NOMO-1 (cell line): Measurements from ENCODE around the gene SMAP2.
"Not testable (repeated sequence)": the region's sequence is repeated elsewhere in the genome, so short reads cannot be mapped to it uniquely, and the experiment has no call there.

Experiments
- DNase-seq, 2 experiments: peaks; one replicate each; lab custom pipeline; 2025; ENCODE audit not compliant: unreplicated experiment in 2 of 2; lab: John Stamatoyannopoulos, UW

SMAP2 gene

DNA sequence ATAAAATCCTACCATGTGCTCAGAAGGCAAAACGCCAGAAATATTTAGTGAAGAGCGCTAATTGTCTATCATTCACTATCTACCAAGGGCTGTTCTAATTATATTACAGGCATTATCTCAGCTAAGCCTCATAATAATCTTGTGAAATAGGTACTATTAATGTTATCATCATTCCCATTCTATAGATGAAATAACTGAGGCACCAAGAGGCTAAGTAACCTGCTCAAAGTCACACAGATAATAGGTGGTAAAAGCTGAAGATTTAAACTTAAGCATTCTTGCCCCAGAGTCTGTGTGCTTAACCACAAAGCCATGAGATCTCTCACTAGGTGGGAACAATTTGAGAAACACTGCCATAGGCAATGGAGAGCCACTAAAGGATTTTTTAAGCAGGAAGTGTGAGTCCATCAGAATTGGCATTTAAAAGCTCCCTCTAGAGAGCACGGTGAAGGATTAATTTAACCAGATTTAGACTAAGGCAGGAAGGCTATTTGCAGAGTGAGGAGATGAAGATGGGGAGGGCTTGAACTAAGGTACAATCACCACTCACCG is 1.7 kb upstream of the SMAP2 start:
- no peak for DNase-seq

GRCh38 chr1:40372658-40373322 is 737 bp upstream of the SMAP2 start:
- DNase-seq: no peak

GRCh38 chr1:40377512-40377911 is 4.0 kb downstream of the SMAP2 start:
- DNase-seq: no peak

DNA sequence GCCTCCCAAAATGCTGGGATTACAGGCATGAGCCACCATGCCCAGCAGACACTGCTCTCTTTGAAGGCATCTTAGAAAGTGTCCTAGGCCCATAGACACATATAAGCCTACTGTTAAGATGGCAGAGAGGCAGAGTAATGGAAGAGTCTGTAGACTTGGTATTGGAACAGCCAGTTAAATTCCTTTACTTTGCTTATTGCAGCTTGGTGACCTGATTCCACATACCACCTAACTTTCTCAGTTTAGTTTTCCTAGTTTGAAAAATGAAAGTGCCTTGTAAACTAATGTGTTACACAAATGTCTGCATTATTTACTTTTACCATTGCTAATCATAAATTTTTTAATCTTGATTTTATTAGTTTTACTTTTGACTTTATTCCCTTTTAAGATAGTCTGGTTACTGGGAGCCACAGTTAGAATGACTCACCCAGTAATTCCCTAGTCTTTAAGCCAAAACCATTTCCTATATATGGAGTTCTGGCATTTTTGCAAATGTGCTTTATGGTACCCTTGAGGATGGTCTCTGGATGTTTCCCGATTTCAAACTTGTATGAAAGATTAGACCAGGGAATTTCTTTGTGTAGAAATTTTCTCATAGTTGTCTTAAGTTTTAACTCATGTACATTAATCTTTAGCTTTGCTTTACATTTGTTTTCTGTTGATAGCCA is 6.4 kb downstream of the SMAP2 start:
- no peak for DNase-seq

- DNase-seq: no peak
Observed at GRCh38 chr1:40380817-40381216, 7.3 kb downstream of the SMAP2 start.

GRCh38 chr1:40381268-40382107 is 8.0 kb downstream of the SMAP2 start:
- peak in 1 of 2 experiments; percentile 58 for DNase-seq

DNA sequence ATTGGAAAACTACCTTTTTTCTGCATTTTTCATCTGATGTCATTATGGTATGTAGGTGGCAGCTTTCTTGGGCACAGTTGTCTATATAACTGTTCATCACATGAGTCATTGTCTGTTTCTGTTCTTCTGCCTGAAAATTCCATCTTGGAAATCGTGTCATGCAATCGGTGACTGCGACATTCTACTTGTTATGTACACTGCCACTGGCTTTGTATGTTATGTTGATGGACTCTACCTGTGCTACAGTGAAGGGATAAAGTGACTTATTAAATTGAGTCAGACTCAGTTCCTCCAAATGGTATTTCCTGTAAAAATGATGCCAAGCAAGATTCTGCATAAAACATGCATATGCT is 8.6 kb downstream of the SMAP2 start:
- DNase-seq: no peak

DNA sequence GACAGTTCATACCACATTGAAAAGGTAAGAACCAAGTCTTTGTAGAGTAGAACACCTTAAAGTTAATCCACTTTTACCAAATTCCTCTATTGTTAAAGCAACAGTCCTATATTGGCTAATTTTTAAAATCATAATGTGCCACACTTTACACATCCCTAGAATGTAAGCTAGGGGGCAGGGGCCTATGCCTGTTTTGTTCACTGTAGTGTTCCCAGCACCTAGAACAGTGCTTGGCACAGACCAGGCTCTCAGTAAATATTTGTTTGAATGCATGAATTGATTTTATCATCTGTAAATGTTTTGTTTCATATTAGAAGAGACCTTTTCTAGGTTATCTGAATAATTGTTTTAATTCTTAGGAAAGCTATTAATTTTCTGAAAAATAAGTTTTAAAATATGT is 9.1 kb downstream of the SMAP2 start:
- no peak for DNase-seq

- DNase-seq: no peak
Observed at GRCh38 chr1:40383095-40383487, 9.6 kb downstream of the SMAP2 start.

GRCh38 chr1:40383488-40384412 is 10.2 kb downstream of the SMAP2 start:
- no peak for DNase-seq

GRCh38 chr1:40384413-40384762 is 10.9 kb downstream of the SMAP2 start:
- DNase-seq: no peak

DNA sequence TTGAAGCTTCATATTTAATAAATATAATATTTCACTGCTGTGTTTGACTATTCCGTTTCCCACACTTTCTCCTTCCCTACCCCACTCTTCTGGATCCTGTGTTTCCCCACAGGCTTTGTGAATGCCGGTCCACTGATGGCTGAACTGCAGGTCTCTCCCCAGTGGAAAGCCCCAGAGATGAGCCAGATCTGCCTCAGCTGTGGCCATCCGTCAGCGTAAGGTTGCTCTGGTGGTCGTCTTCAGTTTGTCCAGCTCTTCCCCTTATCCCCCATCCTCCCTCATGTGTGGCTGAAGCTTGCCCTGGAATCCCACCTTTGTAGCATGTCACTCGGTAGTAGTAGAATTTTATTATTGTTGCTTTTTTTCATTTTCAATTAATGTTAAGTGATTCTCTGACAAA is 11.4 kb downstream of the SMAP2 start:
- DNase-seq: no peak

GRCh38 chr1:40385437-40386358 is 12.2 kb downstream of the SMAP2 start:
- DNase-seq: peak; percentile 43 to 88

- DNase-seq: no peak
Observed at GRCh38 chr1:40386359-40386723, 12.8 kb downstream of the SMAP2 start.

DNA sequence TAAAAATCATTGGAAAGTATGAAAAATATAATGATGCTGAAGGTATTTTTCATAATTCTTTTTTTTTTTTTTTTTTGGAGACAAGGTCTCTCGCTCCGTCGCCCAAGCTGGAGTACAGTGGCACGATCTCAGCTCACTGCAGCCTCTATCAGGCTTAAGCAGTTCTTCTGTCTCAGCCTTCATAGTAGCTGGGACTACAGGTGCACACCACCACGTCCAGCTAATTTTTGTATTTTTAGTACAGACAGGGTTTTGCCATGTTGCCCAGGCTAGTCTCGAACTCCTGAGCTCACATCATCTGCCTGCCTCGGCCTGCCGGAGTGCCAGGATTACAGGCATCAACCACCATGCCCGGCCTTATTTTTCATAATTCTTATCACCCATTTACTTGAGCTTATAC is 13.3 kb downstream of the SMAP2 start:
- no peak for DNase-seq

DNA sequence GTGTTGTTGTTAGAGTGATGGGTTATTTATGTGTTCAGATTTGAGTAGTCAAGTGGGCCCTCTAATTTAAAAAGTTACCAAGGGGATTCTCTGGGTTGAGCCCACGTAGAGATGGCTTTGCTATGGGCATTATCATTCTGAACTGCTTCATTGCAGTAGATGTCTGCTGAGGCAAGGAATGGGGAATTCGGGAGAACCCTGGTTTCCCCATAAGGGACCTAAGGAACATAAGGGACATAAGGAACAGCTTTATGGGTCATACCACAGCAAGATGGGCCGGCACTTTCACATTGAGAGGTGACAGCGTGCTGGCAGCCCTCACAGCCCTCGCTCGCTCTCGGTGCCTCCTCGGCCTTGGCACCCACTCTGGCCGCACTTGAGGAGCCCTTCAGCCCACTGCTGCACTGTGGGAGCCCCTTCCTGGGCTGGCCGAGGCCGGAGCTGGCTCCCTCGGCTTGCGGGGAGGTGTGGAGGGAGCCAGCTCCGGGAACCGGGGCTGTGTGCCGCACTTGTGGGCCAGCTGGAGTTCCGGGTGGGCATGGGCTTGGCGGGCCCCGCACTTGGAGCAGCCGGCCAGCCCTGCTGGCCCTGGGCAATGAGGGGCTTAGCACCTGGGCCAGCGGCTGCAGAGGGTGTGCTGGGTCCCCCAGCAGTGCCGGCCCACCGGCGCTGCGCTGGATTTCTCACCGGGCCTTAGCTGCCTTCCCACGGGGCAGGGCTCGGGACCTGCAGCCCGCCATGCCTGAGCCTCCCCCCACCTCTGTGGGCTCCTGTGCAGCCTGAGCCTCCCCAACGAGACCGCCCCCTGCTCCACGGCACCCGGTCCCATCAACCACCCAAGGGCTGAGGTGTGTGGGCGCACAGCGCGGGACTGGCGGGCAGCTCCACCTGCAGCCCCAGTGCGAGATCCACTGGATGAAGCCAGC is 14.1 kb downstream of the SMAP2 start:
- DNase-seq: not testable (repeated sequence)

GRCh38 chr1:40388456-40389321 is 15.2 kb downstream of the SMAP2 start:
- DNase-seq: not testable (repeated sequence)
